B cell (primary cell): ENCODE measurements around the gene BABAM2.

ENCODE experiments used
- CTCF ChIP-seq: fragments of 200-600 bp; IDR thresholded peaks from one replicate; pipeline ENCODE4 v1.8.0; 2022; ENCODE audit warnings: antibody characterized with exemption, mild to moderate bottlenecking
- EZH2 ChIP-seq: IDR thresholded peaks from 2 replicates; pipeline ENCODE4 v1.6.1; 2012; ENCODE audit warnings: borderline replicate concordance, low read depth, mild to moderate bottlenecking, moderate library complexity, low read length; ENCODE audit not compliant: insufficient read depth, poor library complexity, severe bottlenecking

DNA sequence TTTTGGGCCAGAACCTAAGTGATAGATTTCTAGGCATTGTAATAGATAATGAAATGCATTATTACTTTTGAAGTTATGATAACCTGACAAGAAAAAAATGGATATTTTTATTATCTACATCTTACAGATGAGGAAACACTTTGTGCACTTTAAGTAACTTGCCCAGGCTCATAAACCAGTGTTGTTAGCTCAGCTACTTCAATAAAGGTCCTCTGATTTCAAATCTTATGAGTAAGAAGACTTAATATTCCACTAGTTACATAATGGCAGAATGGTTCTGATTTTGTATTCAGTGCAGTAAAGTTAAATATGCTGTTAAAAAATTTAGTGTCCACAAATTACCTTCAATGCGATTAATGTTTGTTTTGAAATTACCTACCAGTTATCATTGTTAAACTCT lies 199.0 kb downstream of the BABAM2 start:
- TF ChIP-seq CTCF = no peak
- no peak for TF ChIP-seq EZH2
